GM12872 (cell line): Measurements from ENCODE around the gene SORCS1.

Source experiments
- CTCF ChIP-seq: IDR thresholded peaks from 3 replicates; pipeline ENCODE4 v1.5.1; 2011; ENCODE audit warnings: low read depth, mild to moderate bottlenecking, low read length, moderate library complexity; ENCODE audit not compliant: insufficient read depth

SORCS1 gene

GRCh38 chr10:107002068-107002467 is 162.4 kb downstream of the SORCS1 start:
- TF ChIP-seq CTCF, result no peak

GRCh38 chr10:106999118-106999707 is 165.3 kb downstream of the SORCS1 start:
- no peak for TF ChIP-seq CTCF

GRCh38 chr10:106997721-106998120 is 166.8 kb downstream of the SORCS1 start:
- TF ChIP-seq CTCF, result no peak

- no peak for TF ChIP-seq CTCF
Observed at GRCh38 chr10:106996510-106996909, 168.0 kb downstream of the SORCS1 start.

GRCh38 chr10:106992055-106992454 is 172.5 kb downstream of the SORCS1 start:
- no peak for TF ChIP-seq CTCF

- TF ChIP-seq CTCF, result no peak
Observed at GRCh38 chr10:106991091-106991490, 173.4 kb downstream of the SORCS1 start.

GRCh38 chr10:106987362-106987761 is 177.1 kb downstream of the SORCS1 start:
- TF ChIP-seq CTCF, result no peak
